ENCODE results near the gene PEAK1. TPM values are rescaled to one million over a fixed set of nuclear protein-coding genes. Genes with fewer than 3 reads are reported as not detected.

Gene PEAK1
- polyA plus RNA-seq, 1 donor (not counting 4 experiments of a cell fraction or from before 2014, with no cell fraction given), result 5.9 TPM

DNA sequence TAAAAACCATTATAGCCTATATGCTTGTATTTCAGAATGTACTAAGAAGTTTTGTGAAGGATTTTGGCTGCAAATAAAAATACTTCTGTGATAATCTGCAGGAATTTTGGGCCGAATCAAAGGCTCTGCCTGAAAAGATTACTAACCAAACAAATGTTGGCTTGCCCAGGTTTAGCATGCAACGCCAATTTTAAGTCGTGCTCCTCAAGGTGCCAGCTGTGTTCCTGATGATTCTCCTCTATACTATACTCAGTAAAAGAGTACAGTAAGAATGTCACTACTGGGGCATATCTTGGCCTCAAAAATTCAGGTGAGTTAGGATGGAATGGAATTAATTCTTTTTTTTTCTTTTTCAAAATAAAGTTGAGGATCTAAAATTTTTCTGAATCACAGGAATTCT, 198.2 kb downstream of the PEAK1 start:
- H3K4me2 ChIP-seq (ENCODE audit: control insufficient read depth, extremely low read depth, insufficient read depth, low read depth, low read length), result no peak overlapping the region
- no peaks in the 10 kb centered on the region for H3K9me1 ChIP-seq (ENCODE audit: control insufficient read depth, extremely low read depth, insufficient read depth, low read length)
- no peak for FAIRE-seq
- H3K9me3 ChIP-seq (ENCODE audit: control insufficient read depth, low read depth, low read length), result no peaks in the 10 kb centered on the region
- H3K4me3 ChIP-seq (ENCODE audit: control insufficient read depth in 2 of 3, extremely low read depth in 1 of 3, insufficient read depth in 2 of 3, low read depth in 1 of 3, low read length in 3 of 3), result no peak overlapping the region
- no peaks in the 10 kb centered on the region for H3K36me3 ChIP-seq (ENCODE audit: control insufficient read depth in 2 of 2, extremely low read depth in 1 of 2, insufficient read depth in 2 of 2, low read length in 2 of 2)
- dilution Hi-C loops (cut with MboI; ENCODE audit: extremely low pct_ligation_motif_present, low sequenced_read_pairs), result no loop called here
- H3K79me2 ChIP-seq (ENCODE audit: control insufficient read depth, insufficient read depth, low read length), result no peaks in the 10 kb centered on the region
- H3K9ac ChIP-seq (ENCODE audit: control insufficient read depth, extremely low read depth, insufficient read depth, low read length), result no peak overlapping the region
- H3K27me3 ChIP-seq (ENCODE audit: control insufficient read depth, extremely low read depth, insufficient read depth, low read length), result no peaks in the 10 kb centered on the region
- H3K4me1 ChIP-seq (ENCODE audit: control insufficient read depth, extremely low read depth, insufficient read depth, low read length), result no peaks in the 10 kb centered on the region
- DNase-seq (ENCODE audit: low read depth, low spot score), result no peak
- H3K27ac ChIP-seq (ENCODE audit: control insufficient read depth, insufficient read depth, low read length), result no peak overlapping the region
- no peak for TF ChIP-seq EZH2 (IDR thresholded peaks at IDR 0.05; ENCODE audit: low read length)
- H4K20me1 ChIP-seq (ENCODE audit: control insufficient read depth, extremely low read depth, insufficient read depth, low read length), result no peaks in the 10 kb centered on the region
- no peak overlapping the region for H2AFZ ChIP-seq (ENCODE audit: control insufficient read depth, low read length)

DNA sequence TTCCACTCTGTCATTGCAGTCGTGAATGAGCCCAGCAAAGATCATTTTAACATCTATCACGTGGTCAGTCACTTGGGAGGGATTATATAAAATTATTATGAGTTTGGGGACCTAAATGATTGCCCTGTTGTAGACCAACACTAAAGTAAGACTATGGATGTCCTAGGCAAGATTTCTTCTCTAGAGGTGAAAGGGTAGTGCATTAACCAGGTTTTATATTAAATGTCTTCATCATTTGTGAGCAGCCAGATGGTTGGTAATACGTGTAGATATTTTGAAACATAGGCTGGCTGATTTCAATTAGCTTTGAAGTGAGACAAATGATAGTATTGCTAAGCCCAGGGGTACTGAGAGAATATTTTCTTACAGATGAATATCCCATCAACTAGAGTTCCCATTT, 198.7 kb downstream of the PEAK1 start:
- no peaks in the 10 kb centered on the region for H4K20me1 ChIP-seq (ENCODE audit: control insufficient read depth, extremely low read depth, insufficient read depth, low read length)
- H3K4me3 ChIP-seq (ENCODE audit: control insufficient read depth in 2 of 3, extremely low read depth in 1 of 3, insufficient read depth in 2 of 3, low read depth in 1 of 3, low read length in 3 of 3), result no peak overlapping the region
- no peaks in the 10 kb centered on the region for H3K4me1 ChIP-seq (ENCODE audit: control insufficient read depth, extremely low read depth, insufficient read depth, low read length)
- H3K9ac ChIP-seq (ENCODE audit: control insufficient read depth, extremely low read depth, insufficient read depth, low read length), result no peak overlapping the region
- H3K79me2 ChIP-seq (ENCODE audit: control insufficient read depth, insufficient read depth, low read length), result no peaks in the 10 kb centered on the region
- H3K4me2 ChIP-seq (ENCODE audit: control insufficient read depth, extremely low read depth, insufficient read depth, low read depth, low read length), result no peak overlapping the region
- no peak overlapping the region for H3K27ac ChIP-seq (ENCODE audit: control insufficient read depth, insufficient read depth, low read length)
- DNase-seq (ENCODE audit: low read depth, low spot score) (no peak), FAIRE-seq (no peak)
- TF ChIP-seq, protein P1, sequence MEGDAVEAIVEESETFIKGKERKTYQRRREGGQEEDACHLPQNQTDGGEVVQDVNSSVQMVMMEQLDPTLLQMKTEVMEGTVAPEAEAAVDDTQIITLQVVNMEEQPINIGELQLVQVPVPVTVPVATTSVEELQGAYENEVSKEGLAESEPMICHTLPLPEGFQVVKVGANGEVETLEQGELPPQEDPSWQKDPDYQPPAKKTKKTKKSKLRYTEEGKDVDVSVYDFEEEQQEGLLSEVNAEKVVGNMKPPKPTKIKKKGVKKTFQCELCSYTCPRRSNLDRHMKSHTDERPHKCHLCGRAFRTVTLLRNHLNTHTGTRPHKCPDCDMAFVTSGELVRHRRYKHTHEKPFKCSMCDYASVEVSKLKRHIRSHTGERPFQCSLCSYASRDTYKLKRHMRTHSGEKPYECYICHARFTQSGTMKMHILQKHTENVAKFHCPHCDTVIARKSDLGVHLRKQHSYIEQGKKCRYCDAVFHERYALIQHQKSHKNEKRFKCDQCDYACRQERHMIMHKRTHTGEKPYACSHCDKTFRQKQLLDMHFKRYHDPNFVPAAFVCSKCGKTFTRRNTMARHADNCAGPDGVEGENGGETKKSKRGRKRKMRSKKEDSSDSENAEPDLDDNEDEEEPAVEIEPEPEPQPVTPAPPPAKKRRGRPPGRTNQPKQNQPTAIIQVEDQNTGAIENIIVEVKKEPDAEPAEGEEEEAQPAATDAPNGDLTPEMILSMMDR (optimal IDR thresholded peaks at IDR 0.05 in 1 of 3, IDR thresholded peaks at IDR 0.05 in 1 of 3, conservative IDR thresholded peaks at IDR 0.05 in 1 of 3; ENCODE audit: extremely low read depth in 1 of 3, insufficient read depth in 2 of 3, low read length in 3 of 3), result no peak
- no peak for TF ChIP-seq EZH2 (IDR thresholded peaks at IDR 0.05; ENCODE audit: low read length)
- dilution Hi-C loops (cut with MboI; ENCODE audit: extremely low pct_ligation_motif_present, low sequenced_read_pairs), result no loop called here
- no peaks in the 10 kb centered on the region for H3K9me1 ChIP-seq (ENCODE audit: control insufficient read depth, extremely low read depth, insufficient read depth, low read length)
- H3K9me3 ChIP-seq (ENCODE audit: control insufficient read depth, low read depth, low read length), result no peaks in the 10 kb centered on the region
- H3K36me3 ChIP-seq (ENCODE audit: control insufficient read depth in 2 of 2, extremely low read depth in 1 of 2, insufficient read depth in 2 of 2, low read length in 2 of 2), result no peaks in the 10 kb centered on the region
- H3K27me3 ChIP-seq (ENCODE audit: control insufficient read depth, extremely low read depth, insufficient read depth, low read length), result no peaks in the 10 kb centered on the region
- H2AFZ ChIP-seq (ENCODE audit: control insufficient read depth, low read length), result no peak overlapping the region

DNA sequence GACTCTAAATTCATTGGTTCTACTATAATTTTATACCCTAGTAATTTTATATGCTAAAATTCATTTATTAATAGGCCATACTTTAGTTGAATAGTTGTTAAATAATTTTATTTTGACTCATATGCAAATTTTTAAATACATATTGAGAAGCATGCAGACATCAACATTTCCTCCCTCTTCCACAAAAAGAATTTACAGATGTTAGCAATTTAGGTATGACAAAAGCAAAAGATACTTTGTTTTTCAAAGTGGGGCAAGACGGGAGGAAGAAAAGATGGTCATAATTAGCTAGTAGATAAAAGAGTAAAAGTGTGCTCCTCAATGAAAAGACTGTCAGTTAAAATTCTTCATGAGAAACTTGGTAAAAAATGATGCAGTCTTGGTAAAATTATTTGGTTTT, 200.1 kb downstream of the PEAK1 start:
- Histone ChIP-seq H3K9me3 (ENCODE audit: control insufficient read depth, low read depth, low read length) (no peaks in the 10 kb centered on the region), H3K9ac (ENCODE audit: control insufficient read depth, extremely low read depth, insufficient read depth, low read length) (no peak overlapping the region), H3K27ac (ENCODE audit: control insufficient read depth, insufficient read depth, low read length) (no peak overlapping the region), H3K4me1 (ENCODE audit: control insufficient read depth, extremely low read depth, insufficient read depth, low read length) (no peaks in the 10 kb centered on the region), H3K9me1 (ENCODE audit: control insufficient read depth, extremely low read depth, insufficient read depth, low read length) (no peaks in the 10 kb centered on the region), H3K79me2 (ENCODE audit: control insufficient read depth, insufficient read depth, low read length) (no peaks in the 10 kb centered on the region), H3K36me3 (ENCODE audit: control insufficient read depth in 2 of 2, extremely low read depth in 1 of 2, insufficient read depth in 2 of 2, low read length in 2 of 2) (no peaks in the 10 kb centered on the region), H2AFZ (ENCODE audit: control insufficient read depth, low read length) (no peak overlapping the region), H3K27me3 (ENCODE audit: control insufficient read depth, extremely low read depth, insufficient read depth, low read length) (no peaks in the 10 kb centered on the region), H4K20me1 (ENCODE audit: control insufficient read depth, extremely low read depth, insufficient read depth, low read length) (no peaks in the 10 kb centered on the region), H3K4me3 (ENCODE audit: control insufficient read depth in 2 of 3, extremely low read depth in 1 of 3, insufficient read depth in 2 of 3, low read depth in 1 of 3, low read length in 3 of 3) (no peak overlapping the region), H3K4me2 (ENCODE audit: control insufficient read depth, extremely low read depth, insufficient read depth, low read depth, low read length) (no peak overlapping the region)
- TF ChIP-seq, protein P1 (optimal IDR thresholded peaks at IDR 0.05 in 1 of 3, IDR thresholded peaks at IDR 0.05 in 1 of 3, conservative IDR thresholded peaks at IDR 0.05 in 1 of 3; ENCODE audit: extremely low read depth in 1 of 3, insufficient read depth in 2 of 3, low read length in 3 of 3), result no peak
- no peak for TF ChIP-seq EZH2 (IDR thresholded peaks at IDR 0.05; ENCODE audit: low read length)
- dilution Hi-C loops (cut with MboI; ENCODE audit: extremely low pct_ligation_motif_present, low sequenced_read_pairs), result no loop called here
- DNase-seq (ENCODE audit: low read depth, low spot score) (no peak), FAIRE-seq (no peak)

Data from keratinocyte (primary cell).